Body of pancreas (tissue), 4 donors: ENCODE data around the gene LPCAT1.
"Not testable (repeated sequence)": the region's sequence is repeated elsewhere in the genome, so short reads cannot be mapped to it uniquely, and the experiment has no call there.

Source experiments
- POLR2A ChIP-seq, 3 donors: fragments of 450-650 bp; IDR thresholded peaks; one replicate each; pipeline ENCODE4 v1.6.1; 2016; ENCODE audit warnings: antibody characterized with exemption in 3 of 3, mild to moderate bottlenecking in 2 of 3
- TF ChIP-seq, protein P1 (sequence below), 7 experiments: fragments of 450-650 bp in 4 of 7; fragments of 200-600 bp in 3 of 7; sonication (generic) in 3 of 7; IDR thresholded peaks; one replicate each; pipeline ENCODE4 v1.5.1; 2016 to 2019; ENCODE audit warnings: antibody characterized with exemption in 7 of 7

DNA sequence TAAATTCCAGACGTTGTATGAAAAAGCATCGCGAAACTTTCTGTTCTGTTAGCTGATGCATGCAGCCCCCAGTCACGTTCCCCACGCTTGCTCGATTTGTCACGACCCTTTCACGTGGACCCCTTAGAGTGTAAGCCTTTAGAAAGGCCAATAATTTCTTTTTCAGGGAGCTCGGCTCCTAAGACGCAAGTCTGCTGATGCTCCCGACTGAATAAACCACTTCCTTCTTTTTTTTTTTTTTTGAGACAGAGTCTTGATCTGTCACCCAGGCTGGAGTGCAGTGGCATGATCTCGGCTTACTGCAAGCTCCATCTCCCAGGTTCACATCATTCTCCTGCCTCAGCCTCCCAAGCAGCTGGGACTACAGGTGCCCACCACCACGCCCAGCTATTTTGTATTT, 36.7 kb upstream of the LPCAT1 start:
- TF ChIP-seq, protein P1, sequence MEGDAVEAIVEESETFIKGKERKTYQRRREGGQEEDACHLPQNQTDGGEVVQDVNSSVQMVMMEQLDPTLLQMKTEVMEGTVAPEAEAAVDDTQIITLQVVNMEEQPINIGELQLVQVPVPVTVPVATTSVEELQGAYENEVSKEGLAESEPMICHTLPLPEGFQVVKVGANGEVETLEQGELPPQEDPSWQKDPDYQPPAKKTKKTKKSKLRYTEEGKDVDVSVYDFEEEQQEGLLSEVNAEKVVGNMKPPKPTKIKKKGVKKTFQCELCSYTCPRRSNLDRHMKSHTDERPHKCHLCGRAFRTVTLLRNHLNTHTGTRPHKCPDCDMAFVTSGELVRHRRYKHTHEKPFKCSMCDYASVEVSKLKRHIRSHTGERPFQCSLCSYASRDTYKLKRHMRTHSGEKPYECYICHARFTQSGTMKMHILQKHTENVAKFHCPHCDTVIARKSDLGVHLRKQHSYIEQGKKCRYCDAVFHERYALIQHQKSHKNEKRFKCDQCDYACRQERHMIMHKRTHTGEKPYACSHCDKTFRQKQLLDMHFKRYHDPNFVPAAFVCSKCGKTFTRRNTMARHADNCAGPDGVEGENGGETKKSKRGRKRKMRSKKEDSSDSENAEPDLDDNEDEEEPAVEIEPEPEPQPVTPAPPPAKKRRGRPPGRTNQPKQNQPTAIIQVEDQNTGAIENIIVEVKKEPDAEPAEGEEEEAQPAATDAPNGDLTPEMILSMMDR (IDR thresholded peaks at IDR 0.05), result not testable (repeated sequence)
- TF ChIP-seq POLR2A (IDR thresholded peaks at IDR 0.05), result not testable (repeated sequence)
